GM06990 (cell line): ENCODE measurements around the gene ATP6V0D1.

Source experiments
- DNase-seq: peaks from one replicate; pipeline ENCODE4 v3.0.0-alpha.2; 2011; ENCODE audit not compliant: insufficient read length; ENCODE audit errors: extremely low read depth
- H3K27me3 ChIP-seq: replicated peaks from 2 replicates; pipeline ENCODE4 v1.6.0; 2011; ENCODE audit warnings: low read length; ENCODE audit not compliant: control insufficient read depth, insufficient read depth
- H3K36me3 ChIP-seq: 2 replicates; pipeline ENCODE4 v1.5.1; 2011; ENCODE audit warnings: low read length; ENCODE audit not compliant: control insufficient read depth, insufficient read depth
- H3K4me3 ChIP-seq: replicated peaks from 2 replicates; pipeline ENCODE4 v1.5.1; 2011; ENCODE audit warnings: low read depth, mild to moderate bottlenecking, control low read depth, low read length
- CTCF ChIP-seq: IDR thresholded peaks from 2 replicates; pipeline ENCODE4 v1.5.1; 2011; ENCODE audit warnings: low read length, control low read depth, mild to moderate bottlenecking, inconsistent platforms; ENCODE audit not compliant: insufficient read depth, poor library complexity, severe bottlenecking

The ATP6V0D1 gene

GRCh38 chr16:67397036-67397801 is 83.7 kb downstream of the ATP6V0D1 start:
- Histone ChIP-seq H3K27me3 (no peaks in the 10 kb centered on the region; the same call in 1 of the 2 replicates), H3K36me3 (no peaks in the 10 kb centered on the region), H3K4me3 (no peak overlapping the region)
- DNase-seq = no peak
- no peak for TF ChIP-seq CTCF

- DNase-seq = no peak
- TF ChIP-seq CTCF = no peak
- no peaks in the 10 kb centered on the region; the same call in 1 of the 2 replicates for H3K27me3 ChIP-seq
Observed at GRCh38 chr16:67396159-67397035, 84.6 kb downstream of the ATP6V0D1 start.

GRCh38 chr16:67395458-67396158 is 85.3 kb downstream of the ATP6V0D1 start:
- no peak overlapping the region for H3K4me3 ChIP-seq
- no peak for DNase-seq
- H3K36me3 ChIP-seq = no peaks in the 10 kb centered on the region
- no peaks in the 10 kb centered on the region; the same call in 1 of the 2 replicates for H3K27me3 ChIP-seq
- TF ChIP-seq CTCF = no peak

More at GRCh38 chr16:67396159-67397035, 84.6 kb downstream of the ATP6V0D1 start:
- Histone ChIP-seq H3K4me3 (no peak overlapping the region), H3K36me3 (no peaks in the 10 kb centered on the region)

- H3K27me3 ChIP-seq = no peaks in the 10 kb centered on the region; the same call in 1 of the 2 replicates
- H3K4me3 ChIP-seq = no peak overlapping the region
Observed at GRCh38 chr16:67395105-67395457, 85.9 kb downstream of the ATP6V0D1 start.

More at GRCh38 chr16:67395105-67395457, 85.9 kb downstream of the ATP6V0D1 start:
- no peaks in the 10 kb centered on the region for H3K36me3 ChIP-seq
- no peak for DNase-seq
- TF ChIP-seq CTCF = no peak
